Activated naive CD4-positive, alpha-beta T cell treated with anti-CD3 and anti-CD28 coated beads, Interleukin-2, amount 10 ng/mL, durations not matched to agents 7 days and 5 days (primary cell): Measurements from ENCODE around the gene G3BP2.
"Not testable (repeated sequence)": the region's sequence is repeated elsewhere in the genome, so short reads cannot be mapped to it uniquely, and the experiment has no call there.

Experiments
- CTCF ChIA-PET: fragments of 350-600 bp; sonication (Branson Sonifier 250); formaldehyde crosslinking; loops from one replicate; lab custom pipeline; 2021; ENCODE audit warnings: antibody characterized with exemption; lab: Charles Lee
- DNase-seq: peaks from one replicate; pipeline ENCODE4 v3.0.0-alpha.2; 2020
- H3K27ac Mint-ChIP-seq: one replicate; pipeline ENCODE4 v1.8.0; 2021; ENCODE audit warnings: mild to moderate bottlenecking, moderate library complexity, mixed read lengths
- H3K27me3 Mint-ChIP-seq: one replicate; pipeline ENCODE4 v1.8.0; 2021; ENCODE audit warnings: mild to moderate bottlenecking, mixed read lengths
- H3K36me3 Mint-ChIP-seq: one replicate; pipeline ENCODE4 v1.8.0; 2021; ENCODE audit warnings: mixed read lengths
- H3K4me1 Mint-ChIP-seq: one replicate; pipeline ENCODE4 v1.8.0; 2021; ENCODE audit warnings: mixed read lengths
- H3K4me3 Mint-ChIP-seq: one replicate; pipeline ENCODE4 v1.8.0; 2021; ENCODE audit warnings: mild to moderate bottlenecking, moderate library complexity, mixed read lengths
- H3K9me3 Mint-ChIP-seq: one replicate; pipeline ENCODE4 v1.8.0; 2021; ENCODE audit warnings: mixed read lengths

G3BP2 gene

GRCh38 chr4:75698963-75699228 is 25.7 kb upstream of the G3BP2 start:
- Mint-ChIP-seq H3K27me3 (no peaks in the 10 kb centered on the region), H3K4me3 (no peak overlapping the region), H3K36me3 (peaks cover 12% of the 10 kb centered on the region), H3K27ac (peak overlapping the region; percentile 10), H3K4me1 (peaks cover 40% of the 10 kb centered on the region), H3K9me3 (no peaks in the 10 kb centered on the region)
- DNase-seq: no peak
- CTCF ChIA-PET: no interaction called here

GRCh38 chr4:75698162-75698962 is 25.2 kb upstream of the G3BP2 start:
- CTCF ChIA-PET: no interaction called here
- H3K36me3 Mint-ChIP-seq: peaks cover 12% of the 10 kb centered on the region
- H3K27ac Mint-ChIP-seq: peak overlapping the region; percentile 74
- no peaks in the 10 kb centered on the region for H3K27me3 Mint-ChIP-seq
- no peak for DNase-seq
- H3K9me3 Mint-ChIP-seq: no peaks in the 10 kb centered on the region
- H3K4me3 Mint-ChIP-seq: no peak overlapping the region
- H3K4me1 Mint-ChIP-seq: peaks cover 40% of the 10 kb centered on the region

GRCh38 chr4:75696581-75696980 is 23.4 kb upstream of the G3BP2 start:
- H3K27ac Mint-ChIP-seq: no peak overlapping the region
- H3K9me3 Mint-ChIP-seq: no peaks in the 10 kb centered on the region
- no peak for DNase-seq
- no peaks in the 10 kb centered on the region for H3K27me3 Mint-ChIP-seq
- peaks cover 40% of the 10 kb centered on the region for H3K4me1 Mint-ChIP-seq
- H3K36me3 Mint-ChIP-seq: peaks cover 16% of the 10 kb centered on the region
- no peak overlapping the region for H3K4me3 Mint-ChIP-seq
- CTCF ChIA-PET: no interaction called here

GRCh38 chr4:75696071-75696470 is 22.9 kb upstream of the G3BP2 start:
- H3K27ac Mint-ChIP-seq: no peak overlapping the region

GRCh38 chr4:75692066-75692465 is 18.9 kb upstream of the G3BP2 start:
- H3K27me3 Mint-ChIP-seq, H3K27ac Mint-ChIP-seq, CTCF ChIA-PET, H3K4me3 Mint-ChIP-seq, H3K9me3 Mint-ChIP-seq, DNase-seq: not testable (repeated sequence)
- Mint-ChIP-seq H3K36me3 (peaks cover 18% of the 10 kb centered on the region), H3K4me1 (peaks cover 23% of the 10 kb centered on the region)

More at GRCh38 chr4:75696071-75696470, 22.9 kb upstream of the G3BP2 start:
- peaks cover 40% of the 10 kb centered on the region for H3K4me1 Mint-ChIP-seq
- peaks cover 16% of the 10 kb centered on the region for H3K36me3 Mint-ChIP-seq
- no peak overlapping the region for H3K4me3 Mint-ChIP-seq
- no peaks in the 10 kb centered on the region for H3K9me3 Mint-ChIP-seq
- peak; percentile 48 for DNase-seq
- no peaks in the 10 kb centered on the region for H3K27me3 Mint-ChIP-seq
- CTCF ChIA-PET: interaction anchor here (0.7 kb wide), 1 partner anchor 605 kb away, joined by 3 read pairs; no protein-coding TSS in a partner anchor

GRCh38 chr4:75687125-75687524 is 13.9 kb upstream of the G3BP2 start:
- H3K27me3 Mint-ChIP-seq, H3K9me3 Mint-ChIP-seq, DNase-seq, H3K4me3 Mint-ChIP-seq, H3K27ac Mint-ChIP-seq, H3K36me3 Mint-ChIP-seq, CTCF ChIA-PET: not testable (repeated sequence)
- peaks cover 31% of the 10 kb centered on the region for H3K4me1 Mint-ChIP-seq

- CTCF ChIA-PET: no interaction called here
- Mint-ChIP-seq H3K27ac (no peak overlapping the region), H3K4me1 (peaks cover 35% of the 10 kb centered on the region), H3K4me3 (no peak overlapping the region), H3K27me3 (no peaks in the 10 kb centered on the region), H3K9me3 (peaks cover 6% of the 10 kb centered on the region), H3K36me3 (peaks cover 4% of the 10 kb centered on the region)
- no peak for DNase-seq
These were observed 13.1 kb upstream of the G3BP2 start for GRCh38 chr4:75686346-75686745.

GRCh38 chr4:75685546-75686189 is 12.5 kb upstream of the G3BP2 start:
- H3K4me1 Mint-ChIP-seq: peaks cover 35% of the 10 kb centered on the region

GRCh38 chr4:75683482-75684155 is 10.4 kb upstream of the G3BP2 start:
- peaks cover 6% of the 10 kb centered on the region for H3K9me3 Mint-ChIP-seq
- no peak overlapping the region for H3K27ac Mint-ChIP-seq
- CTCF ChIA-PET: interaction anchor here (1.0 to 1.3 kb wide), 5 partner anchors 9 to 164 kb away, joined by 3 to 5 read pairs (median 4); partner anchors contain the start of gene G3BP2
- peaks cover 4% of the 10 kb centered on the region for H3K36me3 Mint-ChIP-seq
- no peaks in the 10 kb centered on the region for H3K27me3 Mint-ChIP-seq
- peaks cover 35% of the 10 kb centered on the region for H3K4me1 Mint-ChIP-seq
- DNase-seq: no peak
- H3K4me3 Mint-ChIP-seq: no peak overlapping the region

More at GRCh38 chr4:75685546-75686189, 12.5 kb upstream of the G3BP2 start:
- no peak overlapping the region for H3K4me3 Mint-ChIP-seq
- H3K27ac Mint-ChIP-seq: no peak overlapping the region
- peaks cover 6% of the 10 kb centered on the region for H3K9me3 Mint-ChIP-seq
- H3K27me3 Mint-ChIP-seq: no peaks in the 10 kb centered on the region
- no peak for DNase-seq
- CTCF ChIA-PET: interaction anchor here (0.6 kb wide), 1 partner anchor 200 kb away, joined by 3 read pairs; no protein-coding TSS in a partner anchor
- H3K36me3 Mint-ChIP-seq: peaks cover 4% of the 10 kb centered on the region

- Mint-ChIP-seq H3K36me3 (peaks cover 1% of the 10 kb centered on the region), H3K4me3 (no peak overlapping the region), H3K9me3 (no peaks in the 10 kb centered on the region), H3K4me1 (peaks cover 18% of the 10 kb centered on the region), H3K27me3 (no peaks in the 10 kb centered on the region), H3K27ac (no peak overlapping the region)
- DNase-seq: no peak
- CTCF ChIA-PET: no interaction called here
These were observed 6.8 kb upstream of the G3BP2 start for GRCh38 chr4:75679876-75680575.

- CTCF ChIA-PET: no interaction called here
- H3K4me1 Mint-ChIP-seq: peaks cover 23% of the 10 kb centered on the region
- no peak overlapping the region for H3K4me3 Mint-ChIP-seq
- no peaks in the 10 kb centered on the region for H3K9me3 Mint-ChIP-seq
- DNase-seq: no peak
- no peaks in the 10 kb centered on the region for H3K27me3 Mint-ChIP-seq
- H3K27ac Mint-ChIP-seq: no peak overlapping the region
- H3K36me3 Mint-ChIP-seq: peaks cover 1% of the 10 kb centered on the region
These were observed 5.8 kb upstream of the G3BP2 start for GRCh38 chr4:75678965-75679364.

- no peak for DNase-seq
- no peak overlapping the region for H3K4me3 Mint-ChIP-seq
- peaks cover under 1% of the 10 kb centered on the region for H3K27me3 Mint-ChIP-seq
- H3K27ac Mint-ChIP-seq: no peak overlapping the region
- peaks cover 1% of the 10 kb centered on the region for H3K36me3 Mint-ChIP-seq
- no peaks in the 10 kb centered on the region for H3K9me3 Mint-ChIP-seq
- peaks cover 23% of the 10 kb centered on the region for H3K4me1 Mint-ChIP-seq
- CTCF ChIA-PET: no interaction called here
These were observed 5.3 kb upstream of the G3BP2 start for GRCh38 chr4:75678473-75678872.

- peaks cover 25% of the 10 kb centered on the region for H3K36me3 Mint-ChIP-seq
- peak overlapping the region; percentile 55 for H3K27ac Mint-ChIP-seq
- no peak overlapping the region for H3K4me3 Mint-ChIP-seq
- H3K9me3 Mint-ChIP-seq: no peaks in the 10 kb centered on the region
- DNase-seq: no peak
- peaks cover 29% of the 10 kb centered on the region for H3K4me1 Mint-ChIP-seq
- CTCF ChIA-PET: interaction anchor here (1.0 to 1.1 kb wide), 2 partner anchors 8 to 49 kb away, joined by 3 to 4 read pairs; partner anchors contain the start of gene USO1
- H3K27me3 Mint-ChIP-seq: peaks cover 12% of the 10 kb centered on the region
These were observed 1.9 kb upstream of the G3BP2 start for GRCh38 chr4:75675004-75675531.

GRCh38 chr4:75673959-75674328 is 733 bp upstream of the G3BP2 start:
- peaks cover 33% of the 10 kb centered on the region for H3K36me3 Mint-ChIP-seq
- CTCF ChIA-PET: interaction anchor here (0.9 to 1.2 kb wide), 4 partner anchors 9 to 50 kb away, joined by 3 to 5 read pairs (median 4); partner anchors contain the start of gene USO1
- H3K27ac Mint-ChIP-seq: peak overlapping the region; percentile 99
- peaks cover 38% of the 10 kb centered on the region for H3K4me1 Mint-ChIP-seq
- H3K4me3 Mint-ChIP-seq: peak overlapping the region; percentile 97
- peaks cover 12% of the 10 kb centered on the region for H3K27me3 Mint-ChIP-seq
- no peak for DNase-seq
- no peaks in the 10 kb centered on the region for H3K9me3 Mint-ChIP-seq
